Activated T-helper 1 cell treated with anti-CD3 and anti-CD28 coated beads, Interleukin-12 subunit alpha, Interleukin-12 subunit beta, Interleukin-2, Interleukin-4 antibody, amounts not matched to agents 30 ng/mL and 10 ng/mL and 1 ng/mL, durations not matched to agents 14 hours and 24 hours and 36 hours (primary cell): ENCODE results near the gene AFF4. TPM values are rescaled to one million over a fixed set of nuclear protein-coding genes. Genes with fewer than 3 reads are reported as not detected.
A peak's percentile ranks its signal among the peaks of the same experiment; 100 is the strongest.

Experiments
- DNase-seq: peaks from one replicate; pipeline ENCODE4 v3.0.0; 2021; ENCODE audit warnings: low spot score
- H3K27ac Mint-ChIP-seq: one replicate; pipeline ENCODE4 v1.8.0; 2021; ENCODE audit warnings: mild to moderate bottlenecking, mixed read lengths
- H3K27me3 Mint-ChIP-seq: one replicate; pipeline ENCODE4 v1.8.0; 2022; ENCODE audit warnings: mild to moderate bottlenecking, moderate library complexity, mixed read lengths; ENCODE audit not compliant: insufficient read depth
- H3K36me3 Mint-ChIP-seq: one replicate; pipeline ENCODE4 v1.8.0; 2021; ENCODE audit warnings: low read depth, mixed read lengths
- H3K4me1 Mint-ChIP-seq: one replicate; pipeline ENCODE4 v1.8.0; 2021; ENCODE audit warnings: low read depth, mixed read lengths
- H3K4me3 Mint-ChIP-seq: one replicate; pipeline ENCODE4 v1.8.0; 2021; ENCODE audit warnings: mild to moderate bottlenecking, moderate library complexity, mixed read lengths
- H3K9me3 Mint-ChIP-seq: one replicate; pipeline ENCODE4 v1.8.0; 2021; ENCODE audit warnings: mixed read lengths
- intact Hi-C: fragments of 100-400 bp; cut with micrococcal nuclease; formaldehyde crosslinking; loops from one replicate; pipeline ENCODE4 v1.15.1; 2024
- total RNA-seq: library from RNA; stranded (reverse); gene quantifications from 2 replicates; pipeline ENCODE4 v1.2.3, GENCODE V29; 2022

Gene AFF4
- total RNA-seq, 1 donor from 2014 or later: 40.9 TPM

GRCh38 chr5:132836852-132837251, 126.6 kb downstream of the AFF4 start:
- intact Hi-C loops: no loop called here
- peaks cover 9% of the 10 kb centered on the region for H3K27me3 Mint-ChIP-seq
- no peak overlapping the region for H3K27ac Mint-ChIP-seq
- no peaks in the 10 kb centered on the region for H3K9me3 Mint-ChIP-seq
- H3K4me1 Mint-ChIP-seq: no peaks in the 10 kb centered on the region
- H3K36me3 Mint-ChIP-seq: no peaks in the 10 kb centered on the region
- no peak overlapping the region for H3K4me3 Mint-ChIP-seq
- DNase-seq: no peak

DNA sequence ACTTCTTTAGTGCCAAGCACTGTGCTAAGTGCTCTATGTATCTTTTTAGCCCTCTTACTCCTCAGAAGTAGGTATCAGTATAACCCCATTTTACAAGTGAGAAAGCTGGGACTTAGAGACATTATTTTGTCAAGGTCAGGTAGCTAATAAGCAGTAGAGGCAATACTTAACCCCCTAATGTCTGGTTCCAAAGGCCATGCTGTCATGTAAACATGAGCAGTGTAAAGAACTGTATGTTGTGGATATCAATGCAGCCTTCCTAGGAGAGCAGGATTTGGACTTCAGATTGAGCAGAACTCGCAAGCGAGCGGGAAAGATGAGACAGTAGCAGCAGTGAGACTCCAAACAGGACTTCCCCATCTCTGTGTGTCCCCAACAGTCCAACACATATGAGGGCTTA, 129.4 kb downstream of the AFF4 start:
- intact Hi-C loops: no loop called here
- peaks cover 16% of the 10 kb centered on the region for H3K4me1 Mint-ChIP-seq
- no peak overlapping the region for H3K27ac Mint-ChIP-seq
- H3K4me3 Mint-ChIP-seq: no peak overlapping the region
- no peak for DNase-seq
- peaks cover 25% of the 10 kb centered on the region for H3K27me3 Mint-ChIP-seq
- no peaks in the 10 kb centered on the region for H3K9me3 Mint-ChIP-seq
- H3K36me3 Mint-ChIP-seq: peaks cover 2% of the 10 kb centered on the region

DNA sequence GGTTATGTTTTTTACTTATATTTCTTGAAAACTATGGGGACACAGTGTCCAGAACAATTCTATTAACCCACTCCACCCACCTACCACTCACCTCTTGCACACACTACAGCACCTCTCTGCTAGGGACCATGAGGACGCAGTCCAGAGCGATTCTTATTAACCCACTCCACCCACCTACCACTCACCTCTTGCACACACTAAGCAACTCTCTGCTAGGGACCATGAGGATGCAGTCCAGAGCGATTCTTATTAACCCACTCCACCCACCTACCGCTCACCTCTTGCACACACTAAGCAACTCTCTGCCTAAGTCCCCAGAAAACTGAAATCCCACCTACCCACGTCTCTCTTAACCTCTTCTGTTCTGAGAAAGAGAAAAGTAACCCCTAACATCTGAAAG, 130.8 kb downstream of the AFF4 start:
- Mint-ChIP-seq H3K36me3 (peaks cover 2% of the 10 kb centered on the region), H3K4me3 (peak overlapping the region; percentile 50), H3K4me1 (peaks cover 21% of the 10 kb centered on the region), H3K9me3 (no peaks in the 10 kb centered on the region), H3K27me3 (peaks cover 38% of the 10 kb centered on the region), H3K27ac (no peak overlapping the region)
- DNase-seq: no peak
- intact Hi-C loops: no loop called here

DNA sequence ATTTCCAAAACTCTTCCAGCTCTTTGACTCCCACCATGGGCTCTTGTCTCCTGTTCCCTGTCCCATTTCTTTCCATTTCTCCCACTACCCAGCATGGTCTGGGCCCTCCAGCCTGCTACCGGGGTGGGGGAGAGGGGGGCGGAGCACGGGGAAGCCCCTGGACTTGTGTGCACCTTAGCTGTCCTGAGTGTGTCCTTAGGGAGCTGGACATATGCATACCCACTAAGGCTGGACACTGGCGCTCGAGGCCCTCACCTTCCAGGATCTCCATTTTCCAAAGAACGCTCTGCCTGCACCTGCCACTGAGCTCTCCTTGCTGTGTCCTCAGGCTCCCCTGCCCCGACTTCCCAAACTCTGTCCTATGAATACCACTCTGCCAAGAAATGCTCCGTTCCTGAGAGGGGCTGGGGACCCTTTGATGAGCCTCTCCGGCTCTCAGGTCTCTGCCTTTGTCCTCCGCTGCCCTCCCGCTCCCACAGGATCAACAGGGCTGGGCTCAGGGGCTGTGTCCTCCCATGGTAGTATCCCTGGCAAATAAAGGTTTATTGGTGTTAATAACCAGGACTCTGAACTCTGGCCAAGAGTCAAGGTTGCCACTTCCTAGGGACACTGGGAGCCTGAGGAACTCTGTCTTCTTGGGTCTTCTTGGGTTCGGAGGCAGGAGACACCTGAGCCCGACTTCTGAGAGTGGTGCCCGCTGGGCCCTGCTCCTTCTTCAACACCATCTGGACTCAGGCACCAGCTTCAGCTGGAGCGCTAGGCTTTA, 132.2 kb downstream of the AFF4 start:
- no peak for DNase-seq
- Mint-ChIP-seq H3K4me1 (peaks cover 24% of the 10 kb centered on the region), H3K4me3 (peak overlapping the region; percentile 79), H3K27ac (peak overlapping the region; percentile 71), H3K9me3 (no peaks in the 10 kb centered on the region), H3K27me3 (peaks cover 50% of the 10 kb centered on the region), H3K36me3 (peaks cover 4% of the 10 kb centered on the region)
- intact Hi-C loops: no loop called here

- peak; percentile 20 for DNase-seq
- Mint-ChIP-seq H3K4me1 (peaks cover 27% of the 10 kb centered on the region), H3K27me3 (peaks cover 55% of the 10 kb centered on the region), H3K4me3 (peak within 1 kb of the TSS; percentile 85), H3K36me3 (peaks cover 4% of the 10 kb centered on the region), H3K9me3 (no peaks in the 10 kb centered on the region), H3K27ac (peak within 1 kb of the TSS; percentile 79)
- intact Hi-C loops: loop anchor here (1.0 kb wide), 2 partner anchors 36 to 53 kb away; partner anchors contain the start of genes GDF9 and UQCRQ
Measured at GRCh38 chr5:132830436-132831094, 132.9 kb downstream of the AFF4 start, which contains the start of gene SHROOM1. TSS of gene SHROOM1 (minus strand) at chr5:132830647. CDS start at chr5:132826140, 4,507 bp downstream.

DNA sequence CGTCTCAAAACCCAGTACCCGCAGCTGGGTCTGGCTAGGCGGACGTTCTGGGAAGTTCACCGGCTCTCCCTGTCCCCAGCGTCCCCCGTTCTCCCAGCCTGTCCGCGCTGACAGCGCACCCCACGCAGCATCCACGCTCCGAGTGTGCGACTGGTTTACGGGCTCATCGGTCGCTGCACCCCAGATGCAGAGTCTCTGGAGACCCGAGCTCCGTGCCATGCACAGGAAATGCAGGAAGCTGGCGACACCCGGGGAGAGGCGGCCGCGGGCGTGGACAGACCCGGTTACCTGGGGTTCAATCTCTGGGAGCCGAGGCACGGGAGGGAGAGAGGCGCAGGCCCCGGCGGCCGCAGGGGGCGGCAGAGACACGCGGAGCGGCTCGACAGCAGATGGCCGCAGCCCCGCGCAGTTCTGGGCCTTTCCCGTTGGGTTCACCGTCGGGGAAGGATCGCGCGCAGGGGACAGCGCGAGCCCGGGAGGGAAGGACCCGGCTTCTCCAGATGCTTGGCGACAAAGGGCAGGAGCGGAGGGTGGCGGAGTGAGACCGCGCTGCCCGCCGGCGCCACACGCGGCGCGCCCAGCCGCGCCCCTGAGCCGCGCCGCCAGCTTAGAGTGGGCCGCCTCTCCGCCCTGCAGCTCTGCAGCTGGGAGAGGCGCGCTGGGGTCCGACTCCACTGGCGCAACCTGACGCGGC, 133.5 kb downstream of the AFF4 start:
- DNase-seq: peak; percentile 66
- Mint-ChIP-seq H3K4me3 (peak overlapping the region; percentile 85), H3K27me3 (peaks cover 56% of the 10 kb centered on the region), H3K9me3 (no peaks in the 10 kb centered on the region), H3K27ac (peak overlapping the region; percentile 79), H3K4me1 (peaks cover 31% of the 10 kb centered on the region), H3K36me3 (peaks cover 4% of the 10 kb centered on the region)
- intact Hi-C loops: loop anchor here (1.0 kb wide), 2 partner anchors 36 to 53 kb away; partner anchors contain the start of genes GDF9 and UQCRQ

GRCh38 chr5:132828846-132829494, 134.5 kb downstream of the AFF4 start:
- H3K9me3 Mint-ChIP-seq: no peaks in the 10 kb centered on the region
- no peak for DNase-seq
- intact Hi-C loops: no loop called here
- H3K27ac Mint-ChIP-seq: peak overlapping the region; percentile 73
- peaks cover 4% of the 10 kb centered on the region for H3K36me3 Mint-ChIP-seq
- H3K27me3 Mint-ChIP-seq: peaks cover 62% of the 10 kb centered on the region
- peaks cover 38% of the 10 kb centered on the region for H3K4me1 Mint-ChIP-seq
- peak overlapping the region; percentile 85 for H3K4me3 Mint-ChIP-seq

- DNase-seq: no peak
- intact Hi-C loops: no loop called here
- Mint-ChIP-seq H3K9me3 (no peaks in the 10 kb centered on the region), H3K4me3 (no peak overlapping the region), H3K4me1 (peaks cover 43% of the 10 kb centered on the region), H3K27me3 (peaks cover 62% of the 10 kb centered on the region), H3K36me3 (peaks cover 4% of the 10 kb centered on the region), H3K27ac (no peak overlapping the region)
Measured at GRCh38 chr5:132827943-132828673, 135.3 kb downstream of the AFF4 start.

DNA sequence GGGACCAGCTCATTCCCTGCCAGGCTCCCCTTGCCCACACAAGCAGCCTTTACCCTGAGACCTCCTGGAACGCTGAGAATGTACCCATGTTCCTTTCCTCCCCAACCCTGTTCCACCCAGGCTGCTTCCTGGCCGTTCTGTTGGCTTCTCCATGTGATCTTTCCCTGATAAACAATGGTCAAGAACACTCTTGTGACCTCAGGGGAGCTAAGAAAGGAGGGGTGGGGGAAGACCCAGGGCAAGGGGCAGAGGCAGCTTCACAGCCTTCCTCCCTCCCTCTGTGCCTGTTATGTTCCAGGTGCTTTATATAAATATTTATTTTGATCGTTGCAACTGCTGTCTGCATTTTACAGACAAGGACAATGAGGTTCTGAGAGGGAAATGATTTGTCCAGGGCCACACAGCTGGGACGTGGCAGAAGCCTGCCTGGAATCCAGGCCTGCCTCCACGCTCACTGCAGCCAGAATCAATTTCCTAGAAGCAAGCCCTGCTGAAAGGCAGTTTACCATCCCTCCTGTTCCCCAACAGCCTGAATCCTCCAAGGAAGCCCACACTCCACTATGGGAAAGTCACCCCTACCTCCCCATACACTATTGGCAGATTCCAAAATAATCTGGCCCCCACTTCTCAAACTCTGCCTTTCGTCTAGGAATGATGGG, 136.9 kb downstream of the AFF4 start:
- intact Hi-C loops: no loop called here
- Mint-ChIP-seq H3K9me3 (no peaks in the 10 kb centered on the region), H3K4me1 (peaks cover 43% of the 10 kb centered on the region), H3K27me3 (peaks cover 63% of the 10 kb centered on the region), H3K4me3 (peak overlapping the region; percentile 47), H3K36me3 (peaks cover 4% of the 10 kb centered on the region), H3K27ac (no peak overlapping the region)
- DNase-seq: no peak

DNA sequence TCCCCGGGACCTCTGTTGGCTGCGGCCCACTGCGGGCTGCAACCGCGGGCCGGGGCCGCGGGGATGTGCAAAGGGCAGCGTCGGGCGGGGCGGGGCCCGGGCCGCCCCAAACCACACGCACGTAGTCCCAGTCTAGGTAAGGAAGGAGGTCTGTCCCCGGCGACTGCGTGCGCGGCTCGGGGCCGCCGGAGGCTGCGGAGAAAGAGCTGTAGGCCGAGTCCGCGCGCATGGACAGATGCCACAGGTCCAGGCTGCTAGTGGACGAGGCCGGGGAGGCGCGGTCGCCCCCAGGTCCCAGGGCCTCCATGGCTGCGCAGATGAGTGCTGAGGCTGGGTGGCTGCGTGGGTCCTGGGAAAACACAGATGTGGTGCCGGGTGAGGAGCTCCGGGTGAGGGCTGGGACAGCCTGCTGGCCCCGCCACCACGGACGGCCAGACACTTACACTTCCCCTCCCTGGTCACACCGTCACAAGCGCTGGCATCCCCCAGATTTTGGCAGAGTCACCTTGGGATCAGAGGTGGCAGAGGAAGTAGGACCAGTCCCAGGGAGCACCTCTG, 137.5 kb downstream of the AFF4 start:
- Mint-ChIP-seq H3K4me1 (peaks cover 36% of the 10 kb centered on the region), H3K4me3 (peak overlapping the region; percentile 47), H3K27me3 (peaks cover 63% of the 10 kb centered on the region), H3K36me3 (peaks cover 4% of the 10 kb centered on the region), H3K9me3 (no peaks in the 10 kb centered on the region), H3K27ac (no peak overlapping the region)
- intact Hi-C loops: no loop called here
- DNase-seq: peak; percentile 30
